Epithelial cell of prostate (primary cell): Measurements from ENCODE around the gene PARD6A.
A peak's percentile ranks its signal among the peaks of the same experiment; 100 is the strongest.

Experiments
- DNase-seq: peaks from one replicate; pipeline ENCODE4 v3.0.0-alpha.2; 2011; ENCODE audit warnings: low read depth, low spot score
- H3K27ac ChIP-seq: fragments of 450-650 bp; 2 replicates; pipeline ENCODE4 v1.5.1; 2017; ENCODE audit warnings: mild to moderate bottlenecking

The PARD6A gene

GRCh38 chr16:67653128-67653788 lies 7.5 kb upstream of the PARD6A start:
- no peak overlapping the region for H3K27ac ChIP-seq
- no peak for DNase-seq

GRCh38 chr16:67653789-67654402 lies 6.9 kb upstream of the PARD6A start:
- DNase-seq = no peak
- no peak overlapping the region for H3K27ac ChIP-seq

- no peak overlapping the region for H3K27ac ChIP-seq
- DNase-seq = no peak
Measured at GRCh38 chr16:67654403-67654911, 6.3 kb upstream of the PARD6A start.

DNA sequence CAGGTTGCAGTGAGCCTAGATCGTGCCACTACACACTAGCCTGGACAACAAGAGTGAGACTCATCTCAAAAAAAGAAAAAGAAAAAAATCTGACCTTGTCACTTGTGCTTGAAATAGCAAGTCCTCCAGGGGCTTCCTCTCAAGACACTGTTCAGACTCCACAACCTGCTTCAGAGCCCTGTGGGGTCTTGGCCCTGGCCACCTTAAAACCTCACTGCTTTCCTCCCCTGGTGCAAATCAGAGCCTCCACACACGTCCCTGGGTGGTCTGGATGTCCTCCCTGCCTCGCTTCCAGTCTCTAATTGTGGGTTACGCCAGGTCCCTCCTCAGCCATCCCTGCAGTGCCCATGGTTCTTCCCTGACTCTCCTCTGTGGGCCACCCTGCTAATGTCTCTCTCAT lies 5.4 kb upstream of the PARD6A start:
- H3K27ac ChIP-seq = no peak overlapping the region
- DNase-seq = no peak

GRCh38 chr16:67656344-67657016 lies 4.3 kb upstream of the PARD6A start:
- H3K27ac ChIP-seq = no peak overlapping the region
- no peak for DNase-seq

- DNase-seq = no peak
- no peak overlapping the region for H3K27ac ChIP-seq
Measured at GRCh38 chr16:67657017-67657608, 3.6 kb upstream of the PARD6A start.

DNA sequence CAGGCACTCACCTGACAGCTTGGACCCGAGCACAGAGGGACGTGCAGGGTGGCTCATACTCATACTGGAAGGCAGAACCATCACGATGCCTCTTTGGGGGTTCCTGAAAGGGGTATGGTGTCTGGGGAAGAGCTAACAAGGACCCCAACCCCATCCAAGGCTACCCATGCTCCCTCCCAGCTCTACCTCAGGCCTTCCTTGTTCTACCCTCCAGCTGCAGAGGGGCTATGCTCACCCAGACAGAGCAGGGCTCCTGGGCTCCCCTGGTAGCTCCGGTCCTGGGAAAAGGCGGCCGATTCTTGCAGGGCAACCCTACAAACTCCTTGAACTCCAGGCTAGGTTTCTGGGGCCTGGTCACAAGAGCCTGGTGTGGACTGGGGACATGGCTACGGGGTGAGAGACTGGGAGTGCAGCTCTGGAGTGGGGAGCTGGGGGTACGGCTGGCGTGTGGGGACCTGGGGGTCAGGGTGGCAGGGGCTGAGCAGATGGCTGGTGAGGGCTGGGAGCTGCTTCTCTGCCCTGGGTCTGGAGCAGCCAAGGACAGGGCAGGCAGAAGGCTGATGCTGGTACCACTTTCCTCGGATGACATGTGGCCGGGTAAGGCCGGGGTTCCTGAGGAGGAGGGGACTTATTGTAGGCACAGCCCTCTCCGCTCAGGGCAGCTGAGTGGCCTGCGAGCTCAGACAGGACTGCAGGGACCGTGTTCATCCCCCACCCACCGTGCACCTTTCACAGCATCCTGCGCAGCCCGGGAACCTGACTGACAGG lies 2.8 kb upstream of the PARD6A start:
- H3K27ac ChIP-seq = no peak overlapping the region

GRCh38 chr16:67658849-67659674 lies 1.7 kb upstream of the PARD6A start:
- H3K27ac ChIP-seq = no peak overlapping the region
- no peak for DNase-seq

More for the DNA sequence above, 2.8 kb upstream of the PARD6A start:
- no peak for DNase-seq

DNA sequence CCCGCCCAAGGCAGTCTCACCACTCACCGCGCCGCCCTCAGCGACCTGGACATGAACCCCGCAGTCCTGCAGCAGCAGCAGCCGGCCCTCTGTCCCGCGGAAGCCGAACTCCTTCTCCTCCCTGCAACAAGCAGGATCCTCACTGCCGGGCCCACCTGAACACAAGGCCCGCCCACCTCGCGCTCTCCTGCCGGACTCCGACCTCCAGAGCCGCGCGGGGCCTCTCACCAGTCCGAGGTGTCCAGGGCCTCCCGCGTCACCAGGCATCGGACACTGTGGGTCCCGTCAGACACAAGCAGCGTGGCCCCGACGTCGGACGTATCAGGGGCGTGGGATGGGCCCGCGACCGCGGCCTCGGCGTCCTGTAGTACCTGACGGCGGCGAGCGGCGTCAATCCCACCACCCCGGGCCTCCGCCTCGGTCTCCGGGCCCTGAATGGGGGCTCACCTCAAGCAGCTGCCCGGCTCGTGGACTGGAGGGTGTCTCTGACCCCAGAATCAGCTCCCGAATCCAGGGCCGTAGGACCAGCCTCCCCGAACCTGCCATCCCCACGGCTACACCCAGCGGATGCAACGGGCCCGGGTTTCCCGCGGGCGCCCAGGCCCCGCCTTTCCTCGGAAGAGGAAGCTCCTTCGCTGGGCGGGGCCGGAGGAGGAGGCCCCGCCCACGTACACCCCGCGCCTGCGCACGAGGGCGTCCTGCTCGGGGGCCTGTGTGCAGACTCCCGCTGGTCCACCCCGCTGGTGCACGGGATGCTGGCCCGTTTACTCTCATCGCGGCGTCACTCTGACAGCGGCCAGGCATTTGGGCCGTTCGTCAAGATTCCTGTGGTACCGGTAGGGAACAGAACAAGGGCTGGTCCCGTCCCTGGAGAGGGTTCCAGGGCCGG lies 841 bp upstream of the PARD6A start, which contains the start of gene ACD:
TSS of gene ACD (minus strand) at position 586 of the 889 bp plus-strand sequence. CDS start at position 546, 40 bp downstream.
- H3K27ac ChIP-seq = peak within 1 kb of the TSS; percentile 60
- peak; percentile 26 for DNase-seq

DNA sequence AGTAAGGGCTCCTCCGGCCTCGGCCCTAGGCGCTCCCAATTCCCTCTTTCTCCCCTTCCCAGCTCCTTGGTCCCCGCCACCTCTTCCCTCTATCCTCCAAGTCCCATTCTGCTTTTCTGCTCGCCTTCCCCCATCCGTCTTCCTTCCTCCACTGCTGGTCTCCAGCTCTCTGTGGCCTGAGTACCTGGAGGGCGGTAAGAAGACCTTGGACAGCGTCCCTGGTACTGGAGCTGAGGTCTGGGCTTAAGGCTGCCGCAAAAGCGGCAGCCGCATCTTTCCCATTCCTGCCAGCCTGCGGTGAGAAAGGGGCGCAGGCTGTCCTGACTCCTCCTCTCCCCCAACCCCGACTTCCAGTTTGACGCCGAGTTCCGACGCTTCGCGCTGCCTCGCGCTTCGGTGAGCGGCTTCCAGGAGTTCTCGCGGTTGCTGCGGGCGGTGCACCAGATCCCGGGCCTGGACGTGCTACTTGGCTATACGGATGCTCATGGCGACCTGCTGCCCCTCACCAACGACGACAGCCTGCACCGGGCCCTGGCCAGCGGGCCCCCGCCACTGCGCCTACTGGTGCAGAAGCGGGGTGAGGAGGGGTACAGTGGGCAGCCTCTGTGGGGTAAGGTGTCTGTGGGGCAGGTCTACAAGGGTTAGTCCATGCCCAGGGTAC lies 471 bp downstream of the PARD6A start:
- DNase-seq = no peak
- peak overlapping the region; percentile 60 for H3K27ac ChIP-seq

GRCh38 chr16:67661886-67662652 lies 1.3 kb downstream of the PARD6A start:
- no peak overlapping the region for H3K27ac ChIP-seq
- DNase-seq = no peak

DNA sequence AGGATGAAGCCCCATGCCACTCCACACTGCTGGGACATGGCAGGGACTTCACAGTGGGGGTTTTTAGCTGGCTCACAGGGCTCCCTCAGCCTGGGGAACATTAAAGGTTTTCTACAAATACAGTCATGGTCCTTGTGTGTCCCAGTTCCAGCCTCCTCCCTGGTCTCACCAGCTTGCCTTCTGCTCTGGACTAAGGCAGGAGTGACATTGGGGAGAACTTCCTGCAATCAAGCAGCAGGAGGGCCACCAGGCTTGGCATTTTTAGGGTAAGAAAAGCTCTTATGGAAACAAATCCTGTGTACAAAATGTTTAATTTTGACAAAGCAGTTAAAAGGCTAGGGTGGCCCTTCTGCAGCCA lies 1.9 kb downstream of the PARD6A start:
- no peak for DNase-seq
- no peak overlapping the region for H3K27ac ChIP-seq

DNA sequence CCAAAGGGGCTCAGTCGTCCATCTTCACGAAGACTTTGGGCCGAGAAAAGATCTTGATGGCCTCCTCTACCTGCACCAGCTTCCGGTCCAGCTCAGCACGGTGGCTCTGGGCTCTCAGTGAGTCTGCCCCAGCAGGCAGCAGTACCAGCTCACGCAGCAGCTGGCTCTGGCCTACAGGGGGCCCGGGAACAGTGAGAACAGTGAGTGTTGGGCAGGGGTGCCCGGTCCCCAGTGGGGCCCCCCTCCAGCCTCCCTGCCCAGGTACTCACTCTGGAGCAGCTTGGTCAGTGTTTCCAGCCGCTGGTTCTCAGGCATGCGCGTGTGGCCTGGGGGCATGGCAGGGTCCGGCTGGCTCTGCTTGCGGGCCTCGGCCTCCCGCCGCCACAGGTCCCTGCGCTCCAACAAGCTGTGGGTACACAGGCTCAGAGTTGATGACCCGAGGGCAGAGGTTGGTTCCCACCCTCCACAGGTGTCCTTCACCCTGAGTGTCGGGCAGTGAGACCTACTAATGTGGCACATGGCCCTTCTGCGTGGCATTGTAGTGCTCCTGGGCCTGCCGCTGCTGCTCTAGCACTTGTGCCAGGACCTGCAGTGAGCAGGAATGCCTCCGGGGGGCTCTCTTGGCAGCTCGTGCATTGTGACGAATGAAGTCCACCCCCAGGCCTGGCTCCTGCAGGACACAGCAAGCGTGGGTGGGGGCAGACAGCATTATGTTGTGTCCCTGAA lies 2.6 kb downstream of the PARD6A start:
- no peak overlapping the region for H3K27ac ChIP-seq
- DNase-seq = no peak

GRCh38 chr16:67663877-67664222 lies 3.1 kb downstream of the PARD6A start:
- H3K27ac ChIP-seq = no peak overlapping the region
- DNase-seq = no peak

- DNase-seq = no peak
- no peak overlapping the region for H3K27ac ChIP-seq
Measured at GRCh38 chr16:67664258-67664657, 3.5 kb downstream of the PARD6A start.

DNA sequence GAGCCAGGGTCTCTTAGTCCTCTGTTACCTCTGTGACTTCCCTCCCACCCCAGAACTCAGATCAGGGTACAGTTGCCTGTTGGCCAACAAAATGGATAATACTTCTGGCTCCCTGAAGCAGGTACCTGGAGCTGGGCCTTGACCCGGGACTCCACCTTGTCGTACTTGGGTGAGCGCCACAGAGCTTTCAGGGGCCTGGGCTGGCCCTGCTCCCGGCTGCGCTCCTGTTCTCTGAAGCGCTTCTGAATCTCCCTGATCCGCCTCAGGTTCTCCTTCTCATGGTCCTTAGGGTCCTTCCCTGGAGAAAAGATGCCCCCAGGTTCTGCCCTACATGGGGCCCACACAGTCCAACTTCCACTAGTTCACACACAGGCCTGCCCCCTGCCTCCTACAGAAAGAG lies 4.1 kb downstream of the PARD6A start:
- no peak for DNase-seq
- no peak overlapping the region for H3K27ac ChIP-seq

DNA sequence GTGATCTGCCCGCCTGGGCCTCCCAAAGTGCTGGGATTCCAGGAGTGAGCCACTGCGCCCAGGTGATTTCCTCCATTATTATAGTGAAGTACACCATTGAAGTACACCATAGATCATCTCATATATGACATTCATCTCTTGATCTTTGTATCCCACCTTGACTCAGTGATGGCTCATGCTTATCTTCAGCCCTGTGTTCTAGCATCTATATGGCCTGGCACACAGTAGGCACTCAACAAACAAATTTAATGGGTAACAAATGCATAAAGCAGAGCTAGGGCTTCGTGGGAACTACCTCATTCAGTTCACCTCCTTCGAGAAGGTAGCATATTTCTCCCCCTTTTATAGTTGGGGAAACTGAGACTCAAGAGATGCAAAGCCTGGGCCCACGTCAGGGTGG lies 4.8 kb downstream of the PARD6A start:
- H3K27ac ChIP-seq = no peak overlapping the region
- DNase-seq = no peak
